Hepatocyte (in vitro differentiated cells): ENCODE measurements around the gene SERTAD2. TPM values are rescaled to one million over a fixed set of nuclear protein-coding genes. Genes with fewer than 3 reads are reported as not detected.

Experiments used
- DNase-seq: peaks from one replicate; pipeline ENCODE4 v3.0.0-alpha.2; 2016; ENCODE audit warnings: low spot score
- H2AFZ ChIP-seq: fragments of 200-600 bp; sonication (generic); 2 replicates; pipeline ENCODE4 v1.6.0; 2016; ENCODE audit warnings: antibody characterized with exemption, mild to moderate bottlenecking
- H3K27ac ChIP-seq: fragments of 200-600 bp; sonication (generic); 2 replicates; pipeline ENCODE4 v1.5.1; 2016; ENCODE audit warnings: mild to moderate bottlenecking
- H3K27me3 ChIP-seq: fragments of 200-600 bp; sonication (generic); 2 replicates; pipeline ENCODE4 v1.6.1; 2016
- H3K36me3 ChIP-seq: fragments of 200-600 bp; sonication (generic); replicated peaks from 2 replicates; pipeline ENCODE4 v1.5.1; 2016; ENCODE audit warnings: low read depth; ENCODE audit not compliant: insufficient read depth
- H3K4me1 ChIP-seq: fragments of 200-600 bp; sonication (generic); 2 replicates; pipeline ENCODE4 v1.5.1; 2016; ENCODE audit warnings: mild to moderate bottlenecking, moderate library complexity; ENCODE audit not compliant: insufficient read depth
- H3K4me2 ChIP-seq: fragments of 200-600 bp; sonication (generic); 2 replicates; pipeline ENCODE4 v1.6.0; 2016
- H3K4me3 ChIP-seq: fragments of 200-600 bp; sonication (generic); 2 replicates; pipeline ENCODE4 v1.5.1; 2016; ENCODE audit warnings: mild to moderate bottlenecking
- H3K79me2 ChIP-seq: fragments of 200-600 bp; sonication (generic); 2 replicates; pipeline ENCODE4 v1.6.0; 2017; ENCODE audit warnings: mild to moderate bottlenecking
- H3K9me2 ChIP-seq: fragments of 200-600 bp; sonication (generic); replicated peaks from 2 replicates; pipeline ENCODE4 v1.6.0; 2017; ENCODE audit warnings: mild to moderate bottlenecking; ENCODE audit not compliant: insufficient read depth
- H3K9me3 ChIP-seq: fragments of 200-600 bp; sonication (generic); 2 replicates; pipeline ENCODE4 v1.5.1; 2016; ENCODE audit warnings: low read depth, mild to moderate bottlenecking
- H4K20me1 ChIP-seq: fragments of 200-600 bp; sonication (generic); 2 replicates; pipeline ENCODE4 v1.6.0; 2016; ENCODE audit warnings: mild to moderate bottlenecking; ENCODE audit not compliant: insufficient read depth, poor library complexity, severe bottlenecking
- EZH2 ChIP-seq: fragments of 200-600 bp; sonication (generic); IDR thresholded peaks from 2 replicates; pipeline ENCODE4 v1.6.1; 2016; ENCODE audit warnings: antibody characterized with exemption, mild to moderate bottlenecking, borderline replicate concordance
- EZH2phosphoT487 ChIP-seq: fragments of 200-600 bp; sonication (generic); IDR thresholded peaks from one replicate; pipeline ENCODE4 v1.6.1; 2018; ENCODE audit warnings: antibody characterized with exemption, mild to moderate bottlenecking, low read depth, moderate library complexity; ENCODE audit not compliant: unreplicated experiment, severe bottlenecking
- WGBS: methylation state at CpG from one replicate; pipeline ENCODE4 v1.1.6; 2016; ENCODE audit warnings: low lambda C conversion rate; ENCODE audit errors: missing lambda C conversion rate; 5-methylcytosine and 5-hydroxymethylcytosine counted together
- polyA plus RNA-seq: library from polyadenylated mRNA; unstranded; fragments of >200 nt; fragmentation: Nextera tagmentation; extraction: Ambion mirVana; gene quantifications from 2 replicates; pipeline ENCODE4 v1.2.1, GENCODE V29; 2016
- total RNA-seq: library from RNA; depleted of rRNA; stranded (reverse); fragments of >200 nt; gene quantifications from 2 replicates; pipeline ENCODE4 v1.2.3, GENCODE V29; 2014
- TF ChIP-seq, protein P1 (sequence below): fragments of 200-600 bp; sonication (generic); IDR thresholded peaks from 2 replicates; pipeline ENCODE4 v1.5.1; 2016; ENCODE audit warnings: antibody characterized with exemption, mild to moderate bottlenecking; ENCODE audit not compliant: poor library complexity

The SERTAD2 gene
- total and polyA plus RNA-seq, 2 experiments from 2014 or later, result 13.8 to 23.8 TPM

GRCh38 chr2:64651590-64651989 is 2.1 kb downstream of the SERTAD2 start:
- H3K36me3 ChIP-seq, result no peaks in the 10 kb centered on the region
- H2AFZ ChIP-seq, result no peak overlapping the region
- no peaks in the 10 kb centered on the region for H3K9me3 ChIP-seq
- H3K79me2 ChIP-seq, result peaks cover 63% of the 10 kb centered on the region
- peak overlapping the region; percentile 79 for H3K4me2 ChIP-seq
- peak overlapping the region; percentile 87 for H3K4me3 ChIP-seq
- H3K27me3 ChIP-seq, result no peaks in the 10 kb centered on the region
- H3K27ac ChIP-seq, result peak overlapping the region; percentile 100
- WGBS, result 25% methylated on average over 4 of the region's 4 CpGs
- H3K9me2 ChIP-seq, result no peaks in the 10 kb centered on the region
- peaks cover 56% of the 10 kb centered on the region for H3K4me1 ChIP-seq
- peaks cover 18% of the 10 kb centered on the region for H4K20me1 ChIP-seq
- TF ChIP-seq EZH2 (no peak), EZH2phosphoT487 (no peak)
- TF ChIP-seq, protein P1, sequence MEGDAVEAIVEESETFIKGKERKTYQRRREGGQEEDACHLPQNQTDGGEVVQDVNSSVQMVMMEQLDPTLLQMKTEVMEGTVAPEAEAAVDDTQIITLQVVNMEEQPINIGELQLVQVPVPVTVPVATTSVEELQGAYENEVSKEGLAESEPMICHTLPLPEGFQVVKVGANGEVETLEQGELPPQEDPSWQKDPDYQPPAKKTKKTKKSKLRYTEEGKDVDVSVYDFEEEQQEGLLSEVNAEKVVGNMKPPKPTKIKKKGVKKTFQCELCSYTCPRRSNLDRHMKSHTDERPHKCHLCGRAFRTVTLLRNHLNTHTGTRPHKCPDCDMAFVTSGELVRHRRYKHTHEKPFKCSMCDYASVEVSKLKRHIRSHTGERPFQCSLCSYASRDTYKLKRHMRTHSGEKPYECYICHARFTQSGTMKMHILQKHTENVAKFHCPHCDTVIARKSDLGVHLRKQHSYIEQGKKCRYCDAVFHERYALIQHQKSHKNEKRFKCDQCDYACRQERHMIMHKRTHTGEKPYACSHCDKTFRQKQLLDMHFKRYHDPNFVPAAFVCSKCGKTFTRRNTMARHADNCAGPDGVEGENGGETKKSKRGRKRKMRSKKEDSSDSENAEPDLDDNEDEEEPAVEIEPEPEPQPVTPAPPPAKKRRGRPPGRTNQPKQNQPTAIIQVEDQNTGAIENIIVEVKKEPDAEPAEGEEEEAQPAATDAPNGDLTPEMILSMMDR, result no peak
- DNase-seq, result peak; percentile 29

DNA sequence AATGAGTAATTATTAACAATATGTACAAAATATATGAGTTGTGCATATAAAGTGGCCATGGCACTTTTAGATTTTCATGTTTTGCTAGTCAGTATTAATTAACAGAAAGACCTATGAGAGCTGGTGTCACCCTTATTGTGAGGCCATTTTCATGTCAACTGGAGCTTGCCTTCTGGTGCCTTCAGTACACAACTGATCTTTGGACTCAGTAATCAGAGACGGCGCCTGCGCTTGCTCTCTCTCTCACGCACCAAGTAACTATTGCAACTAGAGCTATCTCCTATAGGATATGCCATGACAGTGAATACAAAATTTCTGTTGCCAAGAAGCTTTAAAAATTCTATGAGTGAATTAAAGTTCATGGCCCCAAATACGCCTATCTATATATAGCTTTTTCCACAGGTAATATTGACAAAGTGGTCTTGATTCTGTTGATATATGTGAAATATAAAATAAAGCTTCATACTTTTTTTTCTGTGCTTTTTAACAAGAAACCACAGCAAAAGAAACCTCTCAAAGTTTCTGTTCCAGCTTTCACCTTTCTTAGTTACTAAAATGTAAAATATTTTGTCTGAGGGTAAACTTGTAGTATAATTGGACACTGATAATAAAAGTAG is 2.9 kb downstream of the SERTAD2 start:
- Histone ChIP-seq H2AFZ (no peak overlapping the region), H3K9me2 (no peaks in the 10 kb centered on the region), H3K4me1 (peaks cover 61% of the 10 kb centered on the region), H3K27me3 (no peaks in the 10 kb centered on the region), H3K27ac (peak overlapping the region; percentile 100), H3K4me3 (no peak overlapping the region), H3K79me2 (peaks cover 70% of the 10 kb centered on the region), H3K9me3 (no peaks in the 10 kb centered on the region), H4K20me1 (peaks cover 23% of the 10 kb centered on the region), H3K4me2 (peak overlapping the region; percentile 79), H3K36me3 (no peaks in the 10 kb centered on the region)
- 49% methylated on average over 5 of the region's 5 CpGs for WGBS
- no peak for TF ChIP-seq EZH2phosphoT487
- TF ChIP-seq EZH2, result no peak
- peak; percentile 77 for DNase-seq

- H3K27ac ChIP-seq, result peak overlapping the region; percentile 100
- H3K27me3 ChIP-seq, result no peaks in the 10 kb centered on the region
- peak overlapping the region; percentile 74 for H3K4me2 ChIP-seq
- 82% methylated on average over 5 of the region's 5 CpGs for WGBS
- peaks cover 75% of the 10 kb centered on the region for H3K79me2 ChIP-seq
- peaks cover 27% of the 10 kb centered on the region for H4K20me1 ChIP-seq
- no peak for DNase-seq
- H2AFZ ChIP-seq, result no peak overlapping the region
- TF ChIP-seq, protein P1, result no peak
- TF ChIP-seq EZH2 (no peak), EZH2phosphoT487 (no peak)
- H3K4me3 ChIP-seq, result no peak overlapping the region
- H3K9me3 ChIP-seq, result no peaks in the 10 kb centered on the region
- no peaks in the 10 kb centered on the region for H3K36me3 ChIP-seq
- no peaks in the 10 kb centered on the region for H3K9me2 ChIP-seq
- H3K4me1 ChIP-seq, result peaks cover 61% of the 10 kb centered on the region
These were observed 3.4 kb downstream of the SERTAD2 start for GRCh38 chr2:64650296-64650695.

GRCh38 chr2:64649626-64650025 is 4.1 kb downstream of the SERTAD2 start:
- Histone ChIP-seq H3K27ac (peak overlapping the region; percentile 100), H3K4me2 (peak overlapping the region; percentile 74), H3K27me3 (no peaks in the 10 kb centered on the region), H3K4me3 (no peak overlapping the region), H3K79me2 (peaks cover 77% of the 10 kb centered on the region), H4K20me1 (peaks cover 30% of the 10 kb centered on the region), H3K9me3 (no peaks in the 10 kb centered on the region), H2AFZ (no peak overlapping the region), H3K9me2 (no peaks in the 10 kb centered on the region), H3K36me3 (no peaks in the 10 kb centered on the region), H3K4me1 (peaks cover 61% of the 10 kb centered on the region)
- DNase-seq, result peak; percentile 77
- 34% methylated on average over 5 of the region's 5 CpGs for WGBS
- TF ChIP-seq EZH2phosphoT487, result no peak
- TF ChIP-seq EZH2, result no peak
- TF ChIP-seq, protein P1, result no peak
